Panc1 (cell line): Measurements from ENCODE around the gene ARFIP2.

Experiments used
- POLR2AphosphoS5 ChIP-seq: IDR thresholded peaks from 2 replicates; pipeline ENCODE4 v1.6.1; 2012; ENCODE audit warnings: mild to moderate bottlenecking, low read depth, low read length, moderate library complexity
- SIN3A ChIP-seq: IDR thresholded peaks from 2 replicates; pipeline ENCODE4 v1.6.1; 2012; ENCODE audit warnings: low read depth, mild to moderate bottlenecking, low read length, moderate library complexity, borderline replicate concordance; ENCODE audit not compliant: insufficient read depth
- TCF7L2 ChIP-seq: IDR thresholded peaks from 2 replicates; pipeline ENCODE4 v1.6.1; 2011; ENCODE audit warnings: mild to moderate bottlenecking, low read depth, low read length, inconsistent platforms
- TF ChIP-seq, protein P1 (sequence below): fragments of 450-650 bp; IDR thresholded peaks from 2 replicates; pipeline ENCODE4 v1.5.1; 2017; ENCODE audit warnings: mild to moderate bottlenecking
- TF ChIP-seq, protein P2 (sequence below), 2 experiments: IDR thresholded peaks; 2 replicates each; pipeline ENCODE4 v1.6.1; 2011 to 2012; ENCODE audit warnings: low read depth in 2 of 2, control low read depth in 1 of 2, low read length in 1 of 2, mild to moderate bottlenecking in 1 of 2, moderate library complexity in 1 of 2; ENCODE audit not compliant: insufficient read depth in 1 of 2

DNA sequence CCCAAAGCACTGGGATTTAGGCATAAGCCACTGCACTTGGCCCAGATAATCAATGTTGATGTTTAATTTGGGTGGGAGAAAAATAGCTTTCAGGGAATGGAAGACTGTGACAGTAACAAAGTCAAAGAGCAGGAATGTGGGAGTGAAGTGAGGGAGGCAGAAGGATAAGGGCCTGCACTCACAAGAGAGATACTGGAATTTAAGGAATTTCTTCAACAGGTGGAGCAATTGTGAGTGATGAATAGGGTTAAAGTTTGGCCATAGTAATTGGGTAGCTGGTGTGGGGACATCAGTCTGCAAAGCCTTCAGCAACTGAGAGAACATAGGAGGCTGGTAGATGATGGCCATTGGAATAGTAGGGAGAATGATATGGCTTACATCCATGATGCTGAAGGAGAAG is 53.6 kb downstream of the ARFIP2 start:
- TF ChIP-seq, protein P1, sequence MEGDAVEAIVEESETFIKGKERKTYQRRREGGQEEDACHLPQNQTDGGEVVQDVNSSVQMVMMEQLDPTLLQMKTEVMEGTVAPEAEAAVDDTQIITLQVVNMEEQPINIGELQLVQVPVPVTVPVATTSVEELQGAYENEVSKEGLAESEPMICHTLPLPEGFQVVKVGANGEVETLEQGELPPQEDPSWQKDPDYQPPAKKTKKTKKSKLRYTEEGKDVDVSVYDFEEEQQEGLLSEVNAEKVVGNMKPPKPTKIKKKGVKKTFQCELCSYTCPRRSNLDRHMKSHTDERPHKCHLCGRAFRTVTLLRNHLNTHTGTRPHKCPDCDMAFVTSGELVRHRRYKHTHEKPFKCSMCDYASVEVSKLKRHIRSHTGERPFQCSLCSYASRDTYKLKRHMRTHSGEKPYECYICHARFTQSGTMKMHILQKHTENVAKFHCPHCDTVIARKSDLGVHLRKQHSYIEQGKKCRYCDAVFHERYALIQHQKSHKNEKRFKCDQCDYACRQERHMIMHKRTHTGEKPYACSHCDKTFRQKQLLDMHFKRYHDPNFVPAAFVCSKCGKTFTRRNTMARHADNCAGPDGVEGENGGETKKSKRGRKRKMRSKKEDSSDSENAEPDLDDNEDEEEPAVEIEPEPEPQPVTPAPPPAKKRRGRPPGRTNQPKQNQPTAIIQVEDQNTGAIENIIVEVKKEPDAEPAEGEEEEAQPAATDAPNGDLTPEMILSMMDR, result no peak
- no peak for TF ChIP-seq POLR2AphosphoS5
- no peak for TF ChIP-seq SIN3A
- TF ChIP-seq, protein P2, sequence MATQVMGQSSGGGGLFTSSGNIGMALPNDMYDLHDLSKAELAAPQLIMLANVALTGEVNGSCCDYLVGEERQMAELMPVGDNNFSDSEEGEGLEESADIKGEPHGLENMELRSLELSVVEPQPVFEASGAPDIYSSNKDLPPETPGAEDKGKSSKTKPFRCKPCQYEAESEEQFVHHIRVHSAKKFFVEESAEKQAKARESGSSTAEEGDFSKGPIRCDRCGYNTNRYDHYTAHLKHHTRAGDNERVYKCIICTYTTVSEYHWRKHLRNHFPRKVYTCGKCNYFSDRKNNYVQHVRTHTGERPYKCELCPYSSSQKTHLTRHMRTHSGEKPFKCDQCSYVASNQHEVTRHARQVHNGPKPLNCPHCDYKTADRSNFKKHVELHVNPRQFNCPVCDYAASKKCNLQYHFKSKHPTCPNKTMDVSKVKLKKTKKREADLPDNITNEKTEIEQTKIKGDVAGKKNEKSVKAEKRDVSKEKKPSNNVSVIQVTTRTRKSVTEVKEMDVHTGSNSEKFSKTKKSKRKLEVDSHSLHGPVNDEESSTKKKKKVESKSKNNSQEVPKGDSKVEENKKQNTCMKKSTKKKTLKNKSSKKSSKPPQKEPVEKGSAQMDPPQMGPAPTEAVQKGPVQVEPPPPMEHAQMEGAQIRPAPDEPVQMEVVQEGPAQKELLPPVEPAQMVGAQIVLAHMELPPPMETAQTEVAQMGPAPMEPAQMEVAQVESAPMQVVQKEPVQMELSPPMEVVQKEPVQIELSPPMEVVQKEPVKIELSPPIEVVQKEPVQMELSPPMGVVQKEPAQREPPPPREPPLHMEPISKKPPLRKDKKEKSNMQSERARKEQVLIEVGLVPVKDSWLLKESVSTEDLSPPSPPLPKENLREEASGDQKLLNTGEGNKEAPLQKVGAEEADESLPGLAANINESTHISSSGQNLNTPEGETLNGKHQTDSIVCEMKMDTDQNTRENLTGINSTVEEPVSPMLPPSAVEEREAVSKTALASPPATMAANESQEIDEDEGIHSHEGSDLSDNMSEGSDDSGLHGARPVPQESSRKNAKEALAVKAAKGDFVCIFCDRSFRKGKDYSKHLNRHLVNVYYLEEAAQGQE (IDR thresholded peaks at IDR 0.05; ENCODE audit: insufficient read depth in 1 of 2, low read depth in 2 of 2, low read length in 1 of 2), result no peak
- no peak for TF ChIP-seq TCF7L2
